Motor neuron (in vitro differentiated cells): ENCODE data around the gene DCDC1. TPM values are rescaled to one million over a fixed set of nuclear protein-coding genes. Genes with fewer than 3 reads are reported as not detected.

Source experiments
- ATAC-seq, 8 experiments: fragments of 200-7000 bp; cut with Tn5 transposase; replicated peaks in 6 of 8; 2 replicates each; pipeline ENCODE4 v1.8.0; 2021; ENCODE audit warnings: mild to moderate bottlenecking in 8 of 8, moderate library complexity in 8 of 8
- H3K27ac ChIP-seq, 2 donors: fragments of 250-450 bp; sonication (Bioruptor Pico); 2 replicates each; pipeline ENCODE4 v1.9.0; 2021; ENCODE audit warnings: antibody characterized with exemption in 2 of 2, mild to moderate bottlenecking in 2 of 2, moderate library complexity in 1 of 2
- H3K4me1 ChIP-seq, 2 donors: fragments of 250-450 bp; sonication (Bioruptor Pico); replicated peaks in 1 of 2; 2 replicates each; pipeline ENCODE4 v1.6.1; 2021; ENCODE audit warnings: antibody characterized with exemption in 2 of 2, mild to moderate bottlenecking in 2 of 2, moderate library complexity in 1 of 2
- H3K4me3 ChIP-seq, 5 donors: fragments of 250-450 bp; sonication (Bioruptor Pico); 2 replicates each; pipeline ENCODE4 v1.9.0; 2021; ENCODE audit warnings: antibody characterized with exemption in 5 of 5, mild to moderate bottlenecking in 5 of 5, moderate library complexity in 4 of 5
- WGBS, 10 experiments: fragments of 450-650 bp; shearing (Covaris generic); methylation state at CpG; one replicate each; pipeline ENCODE4 v1.0.0; 2022; 5-methylcytosine and 5-hydroxymethylcytosine counted together
- in situ Hi-C, 9 experiments: fragments of 400-800 bp; cut with MboI; loops; one replicate each; pipeline ENCODE4 v1.15.0; 2021; ENCODE audit warnings: low sequenced_read_pairs in 9 of 9, low pct_unique_long_range_greater_than_20kb in 2 of 9; ENCODE audit not compliant: unreplicated experiment in 9 of 9
- total RNA-seq, 8 experiments: library from RNA; unstranded; fragments of 300-600 nt; gene quantifications; 2 replicates each; pipeline versions ENCODE4 v1.2.3 to v1.2.4, GENCODE V29; 2022

Gene DCDC1
- total RNA-seq, 8 experiments from 2014 or later, result 0.25 to 14.6 (median 1.9) TPM

DNA sequence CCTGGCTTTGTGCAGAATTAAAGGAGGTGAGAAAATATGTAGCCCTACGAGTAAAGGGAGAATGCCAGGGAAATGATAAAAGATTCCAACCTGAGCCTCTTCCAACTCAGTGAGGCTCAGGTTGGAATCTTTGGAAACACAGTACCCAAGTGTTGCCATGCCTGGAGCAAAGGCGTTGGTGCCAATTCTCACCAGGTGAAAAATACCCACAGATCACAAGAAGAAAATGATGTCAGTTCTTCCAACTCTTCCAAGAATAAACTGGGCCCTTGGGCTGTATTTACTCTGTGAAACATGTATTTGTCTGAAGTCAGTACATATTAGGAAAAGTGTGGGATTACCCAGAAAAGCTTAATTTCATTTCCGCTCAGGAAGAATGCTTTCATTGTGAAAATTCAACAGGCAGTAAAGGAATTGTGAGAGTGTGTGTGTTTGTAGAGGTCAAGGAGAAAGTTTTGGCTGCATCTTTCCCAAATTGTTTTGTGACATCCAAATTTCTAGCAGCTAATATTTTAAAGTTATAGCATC, 548.0 kb downstream of the DCDC1 start:
- Histone ChIP-seq H3K4me1 (no peaks in the 10 kb centered on the region), H3K27ac (no peak overlapping the region), H3K4me3 (no peak overlapping the region)
- in situ Hi-C loops, result no loop called here
- ATAC-seq, result no peak
- 28 to 100% (median 80%) methylated on average over 1 to 3 of the region's 3 CpGs; no CpG with 5 or more reads in 1 of the 10 experiments for WGBS, 10 experiments

DNA sequence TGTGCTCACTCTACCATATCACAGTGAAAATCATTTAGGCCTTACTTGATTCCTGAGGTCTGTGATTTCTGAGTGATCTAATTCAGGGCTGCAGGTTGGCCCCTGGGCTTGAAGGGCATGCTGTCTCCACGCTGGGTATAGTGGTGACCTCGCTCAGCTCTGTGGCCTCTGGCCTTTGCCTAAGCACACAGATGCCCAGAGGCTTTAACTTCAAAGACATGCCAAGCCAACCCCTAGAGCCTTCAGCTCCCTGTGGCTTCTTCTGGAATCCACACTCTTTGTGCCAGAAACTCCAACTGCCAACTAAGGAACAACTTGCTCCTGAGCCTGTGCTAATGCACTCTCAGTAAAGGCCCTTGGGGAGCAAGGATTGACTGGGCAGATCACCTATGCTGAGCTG, 550.8 kb downstream of the DCDC1 start:
- Histone ChIP-seq H3K27ac (no peak overlapping the region), H3K4me3 (no peak overlapping the region), H3K4me1 (peaks cover 0 to 12% of the 10 kb centered on the region in 2 donors)
- in situ Hi-C loops, result no loop called here
- 67% methylated on average over 2 of the region's 2 CpGs; no CpG with 5 or more reads in 9 of the 10 experiments for WGBS, 10 experiments
- no peak for ATAC-seq

DNA sequence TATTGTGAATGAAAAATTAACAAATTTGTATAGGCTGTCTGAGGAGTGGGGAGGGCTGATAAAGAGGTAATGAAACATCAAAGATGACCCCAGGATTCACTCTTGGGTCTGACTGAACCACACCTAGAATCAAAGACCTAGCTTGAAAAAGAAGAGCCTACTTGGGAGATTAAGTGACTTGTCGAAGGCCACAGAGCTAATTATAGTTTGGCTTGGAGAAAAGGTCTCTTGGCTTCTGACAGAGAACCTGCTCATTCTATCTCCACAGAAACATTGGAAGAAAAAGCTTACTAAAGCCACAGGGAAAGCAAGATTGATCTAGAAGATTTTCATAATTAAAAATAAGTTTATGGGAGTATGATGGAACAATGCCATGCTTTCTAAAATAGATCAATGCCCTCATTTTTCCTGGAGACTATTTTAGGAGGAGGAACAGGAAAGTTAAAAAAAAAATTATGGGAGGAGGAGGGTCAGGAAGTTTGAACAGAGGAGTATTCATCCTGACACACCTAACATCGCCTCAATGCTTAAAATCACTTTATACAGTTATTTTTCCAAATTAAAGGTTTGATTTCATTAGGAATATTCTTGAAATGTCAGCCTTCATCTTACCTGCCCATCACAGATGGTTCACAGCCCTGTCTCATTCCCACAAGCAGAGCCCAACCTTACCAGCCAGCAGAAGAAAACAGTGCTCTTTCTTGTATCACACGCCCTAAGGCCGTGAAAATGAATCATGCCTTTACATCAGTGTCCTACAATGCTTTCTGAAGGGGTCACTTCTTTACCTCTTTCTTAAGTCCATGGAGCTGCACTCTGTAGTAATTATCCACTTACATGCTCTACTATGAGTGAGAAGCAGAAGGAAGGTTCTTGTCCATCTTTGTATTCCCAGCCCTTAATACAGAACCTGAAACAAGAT, 552.3 kb downstream of the DCDC1 start:
- in situ Hi-C loops, result no loop called here
- ATAC-seq, result no peak
- H3K4me3 ChIP-seq, result no peak overlapping the region

DNA sequence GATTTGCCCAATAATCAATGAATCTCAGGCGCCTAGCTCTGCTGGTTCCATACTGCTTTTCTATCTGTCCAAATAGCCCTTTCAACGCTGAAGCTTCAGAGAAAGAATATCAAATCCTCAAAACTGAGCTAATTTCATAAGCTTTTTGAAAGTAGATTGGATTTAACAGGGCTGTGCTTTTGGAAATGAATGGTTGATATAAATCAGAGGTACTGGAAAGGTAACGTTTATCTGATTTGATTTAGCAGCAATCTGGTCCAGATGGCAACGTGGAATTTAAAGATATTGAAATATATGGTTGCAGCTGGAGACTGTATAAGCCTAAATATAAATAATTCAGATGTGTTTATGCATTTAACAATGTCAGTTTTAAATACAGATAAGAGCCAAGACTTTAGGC, 553.9 kb downstream of the DCDC1 start:
- peaks cover 0 to 17% of the 10 kb centered on the region in 2 donors for H3K4me1 ChIP-seq
- no peak overlapping the region for H3K27ac ChIP-seq
- WGBS, 10 experiments, result 20 to 100% (median 48%) methylated on average over 1 to 4 of the region's 4 CpGs; no CpG with 5 or more reads in 2 of the 10 experiments
- in situ Hi-C loops, result no loop called here
- ATAC-seq, result no peak
- no peak overlapping the region for H3K4me3 ChIP-seq

More for the DNA sequence above, 552.3 kb downstream of the DCDC1 start:
- peaks cover 0 to 12% of the 10 kb centered on the region in 2 donors for H3K4me1 ChIP-seq
- 0 to 100% (median 64%) methylated on average over 1 to 4 of the region's 4 CpGs for WGBS, 10 experiments
- H3K27ac ChIP-seq, result no peak overlapping the region

DNA sequence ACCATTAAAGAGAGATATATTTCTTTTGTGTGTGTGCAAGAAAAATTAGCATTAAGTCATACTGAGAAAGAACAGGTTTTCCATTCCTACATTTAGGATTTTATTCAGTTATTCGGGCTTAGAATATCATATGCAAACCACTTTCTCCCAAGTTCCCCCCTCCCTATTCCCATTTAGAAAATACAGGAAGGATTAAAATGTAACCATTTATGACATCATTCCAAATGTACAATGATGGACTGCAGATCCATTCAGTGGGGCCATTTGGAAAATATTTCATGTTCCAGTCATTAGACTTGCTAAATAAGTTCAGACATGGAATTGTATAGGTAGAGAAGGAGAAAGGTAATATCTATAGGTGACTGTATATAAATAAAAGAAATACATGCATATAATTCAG, 554.8 kb downstream of the DCDC1 start:
- ATAC-seq, result peak in 1 of 8 experiments; percentile 56
- in situ Hi-C loops, result no loop called here
- H3K4me1 ChIP-seq, result peaks cover 0 to 17% of the 10 kb centered on the region in 2 donors
- no peak overlapping the region for H3K4me3 ChIP-seq
- no peak overlapping the region for H3K27ac ChIP-seq
- WGBS, 10 experiments, result 0 to 100% (median 54%) methylated on average over 1 of the region's 1 CpG

Other genes with a start within 250 kb of the DCDC1 start
- gene DNAJC24, start 121 bp upstream of the DCDC1 start, total RNA-seq, result 10 to 100 TPM; 15.5 to 39.0 (median 20.6) TPM
- gene IMMP1L, start 139.9 kb upstream of the DCDC1 start, total RNA-seq, result 100 to 1,000 TPM in 2 of 8 experiments, 10 to 100 TPM in 6; 11.2 to 223 (median 86.6) TPM
- 10 to 100 TPM; 12.1 to 45.9 (median 28.9) TPM for gene ELP4, start 140.0 kb upstream of the DCDC1 start, total RNA-seq